PC-9 (cell line): Measurements from ENCODE around the gene DNAJB14.

Experiments used
- CTCF ChIP-seq: fragments of 200-600 bp; sonication (generic); conservative IDR thresholded peaks from 2 replicates; pipeline ENCODE4 v1.6.1; 2017; ENCODE audit warnings: mixed run types, antibody characterized with exemption, mild to moderate bottlenecking, moderate library complexity
- EZH2 ChIP-seq: fragments of 200-600 bp; sonication (generic); IDR thresholded peaks from 2 replicates; pipeline ENCODE4 v1.8.0; 2017; ENCODE audit warnings: antibody characterized with exemption, low read depth

- TF ChIP-seq EZH2 (no peak), CTCF (no peak)
Observed at GRCh38 chr4:99886146-99886545, 60.3 kb downstream of the DNAJB14 start.
